Activated naive CD4-positive, alpha-beta T cell treated with anti-CD3 and anti-CD28 coated beads, Interleukin-2, amount 50 U/mL, for 24 hours (primary cell): ENCODE results near the gene WTIP.

ENCODE experiments used
- H3K27ac Mint-ChIP-seq: one replicate; pipeline ENCODE4 v1.8.0; 2021; ENCODE audit warnings: mild to moderate bottlenecking, mixed read lengths
- H3K27me3 Mint-ChIP-seq: one replicate; pipeline ENCODE4 v1.8.0; 2021; ENCODE audit warnings: mixed read lengths
- H3K36me3 Mint-ChIP-seq: one replicate; pipeline ENCODE4 v1.8.0; 2021; ENCODE audit warnings: mixed read lengths
- H3K4me1 Mint-ChIP-seq: one replicate; pipeline ENCODE4 v1.8.0; 2021; ENCODE audit warnings: mixed read lengths
- H3K4me3 Mint-ChIP-seq: one replicate; pipeline ENCODE4 v1.8.0; 2021; ENCODE audit warnings: mild to moderate bottlenecking, mixed read lengths
- H3K9me3 Mint-ChIP-seq: one replicate; pipeline ENCODE4 v1.8.0; 2021; ENCODE audit warnings: mixed read lengths

Gene WTIP

GRCh38 chr19:34560229-34560628 lies 78.7 kb downstream of the WTIP start:
- Mint-ChIP-seq H3K36me3 (peaks cover 2% of the 10 kb centered on the region), H3K4me3 (no peak overlapping the region), H3K4me1 (no peaks in the 10 kb centered on the region), H3K9me3 (peaks cover 7% of the 10 kb centered on the region), H3K27ac (no peak overlapping the region), H3K27me3 (peaks cover 24% of the 10 kb centered on the region)
